Measurements from ENCODE around the gene IL21R.
"Not testable (repeated sequence)": the region's sequence is repeated elsewhere in the genome, so short reads cannot be mapped to it uniquely, and the experiment has no call there.

Gene IL21R

GRCh38 chr16:27383556-27384243 lies 18.3 kb upstream of the IL21R start:
- no peaks in the 10 kb centered on the region for H3K9me3 ChIP-seq
- H3K36me3 ChIP-seq (replicated peaks): no peaks in the 10 kb centered on the region
- no peak overlapping the region for H3K4me3 ChIP-seq
- in situ Hi-C loops (cut with MboI; ENCODE audit: low sequenced_read_pairs): no loop called here
- no peak for DNase-seq (ENCODE audit: low spot score in 2 of 2)
- no peaks in the 10 kb centered on the region for H3K4me1 ChIP-seq
- peaks cover 3% of the 10 kb centered on the region; the same call in 1 of the 2 replicates for H3K27me3 ChIP-seq (ENCODE audit: low read depth)

GRCh38 chr16:27384425-27384824 lies 17.5 kb upstream of the IL21R start:
- DNase-seq (ENCODE audit: low spot score in 2 of 2): no peak
- H3K4me3 ChIP-seq: no peak overlapping the region
- H3K4me1 ChIP-seq: no peaks in the 10 kb centered on the region
- H3K9me3 ChIP-seq: no peaks in the 10 kb centered on the region
- H3K36me3 ChIP-seq (replicated peaks): no peaks in the 10 kb centered on the region
- H3K27me3 ChIP-seq (ENCODE audit: low read depth): peaks cover 3% of the 10 kb centered on the region; the same call in 1 of the 2 replicates
- in situ Hi-C loops (cut with MboI; ENCODE audit: low sequenced_read_pairs): no loop called here

- Histone ChIP-seq H3K9me3 (no peaks in the 10 kb centered on the region), H3K4me3 (no peak overlapping the region), H3K4me1 (no peaks in the 10 kb centered on the region), H3K36me3 (replicated peaks) (no peaks in the 10 kb centered on the region), H3K27me3 (ENCODE audit: low read depth) (peaks cover 3% of the 10 kb centered on the region; the same call in 1 of the 2 replicates)
- in situ Hi-C loops (cut with MboI; ENCODE audit: low sequenced_read_pairs): no loop called here
- DNase-seq (ENCODE audit: low spot score in 2 of 2): no peak
Measured at GRCh38 chr16:27385398-27385797, 16.6 kb upstream of the IL21R start.

- Histone ChIP-seq H3K4me3 (no peak overlapping the region), H3K4me1 (no peaks in the 10 kb centered on the region), H3K27me3 (ENCODE audit: low read depth) (peaks cover 3% of the 10 kb centered on the region; the same call in 1 of the 2 replicates), H3K9me3 (no peaks in the 10 kb centered on the region), H3K36me3 (replicated peaks) (no peaks in the 10 kb centered on the region)
- in situ Hi-C loops (cut with MboI; ENCODE audit: low sequenced_read_pairs): no loop called here
- DNase-seq (ENCODE audit: low spot score in 2 of 2): no peak
Measured at GRCh38 chr16:27386674-27387073, 15.3 kb upstream of the IL21R start.

- Histone ChIP-seq H3K4me1 (no peaks in the 10 kb centered on the region), H3K9me3 (no peaks in the 10 kb centered on the region), H3K36me3 (replicated peaks) (no peaks in the 10 kb centered on the region), H3K4me3 (no peak overlapping the region), H3K27me3 (ENCODE audit: low read depth) (peaks cover 3% of the 10 kb centered on the region; the same call in 1 of the 2 replicates)
- DNase-seq (ENCODE audit: low spot score in 2 of 2): no peak
- in situ Hi-C loops (cut with MboI; ENCODE audit: low sequenced_read_pairs): no loop called here
Measured at GRCh38 chr16:27387724-27388123, 14.2 kb upstream of the IL21R start.

- DNase-seq (ENCODE audit: low spot score in 2 of 2): no peak
- H3K4me3 ChIP-seq: no peak overlapping the region
- in situ Hi-C loops (cut with MboI; ENCODE audit: low sequenced_read_pairs): no loop called here
- no peaks in the 10 kb centered on the region for H3K9me3 ChIP-seq
- no peaks in the 10 kb centered on the region for H3K4me1 ChIP-seq
- H3K36me3 ChIP-seq (replicated peaks): no peaks in the 10 kb centered on the region
- 0 out of 2 replicates have a peak, but pooled peaks cover 3% of the 10 kb centered on the region for H3K27me3 ChIP-seq (ENCODE audit: low read depth)
Measured at GRCh38 chr16:27389272-27389961, 12.6 kb upstream of the IL21R start.

- in situ Hi-C loops (cut with MboI; ENCODE audit: low sequenced_read_pairs): no loop called here
- H3K9me3 ChIP-seq: no peaks in the 10 kb centered on the region
- DNase-seq (ENCODE audit: low spot score in 2 of 2): no peak
- no peak overlapping the region for H3K4me3 ChIP-seq
- no peaks in the 10 kb centered on the region for H3K36me3 ChIP-seq (replicated peaks)
- H3K4me1 ChIP-seq: no peaks in the 10 kb centered on the region
- 0 out of 2 replicates have a peak, but pooled peaks cover 3% of the 10 kb centered on the region for H3K27me3 ChIP-seq (ENCODE audit: low read depth)
Measured at GRCh38 chr16:27390151-27390550, 11.8 kb upstream of the IL21R start.

GRCh38 chr16:27392671-27393070 lies 9.3 kb upstream of the IL21R start:
- Histone ChIP-seq H3K27me3 (ENCODE audit: low read depth) (0 out of 2 replicates have a peak, but pooled peaks cover 3% of the 10 kb centered on the region), H3K9me3 (no peaks in the 10 kb centered on the region), H3K4me1 (no peaks in the 10 kb centered on the region), H3K36me3 (replicated peaks) (no peaks in the 10 kb centered on the region), H3K4me3 (no peak overlapping the region)
- no peak for DNase-seq (ENCODE audit: low spot score in 2 of 2)
- in situ Hi-C loops (cut with MboI; ENCODE audit: low sequenced_read_pairs): no loop called here

- no peaks in the 10 kb centered on the region for H3K27me3 ChIP-seq (ENCODE audit: low read depth)
- no peak overlapping the region for H3K4me3 ChIP-seq
- no peaks in the 10 kb centered on the region for H3K4me1 ChIP-seq
- DNase-seq (ENCODE audit: low spot score in 2 of 2): no peak
- no peaks in the 10 kb centered on the region for H3K36me3 ChIP-seq (replicated peaks)
- in situ Hi-C loops (cut with MboI; ENCODE audit: low sequenced_read_pairs): no loop called here
- H3K9me3 ChIP-seq: no peaks in the 10 kb centered on the region
Measured at GRCh38 chr16:27394516-27394915, 7.5 kb upstream of the IL21R start.

GRCh38 chr16:27398341-27398893 lies 3.6 kb upstream of the IL21R start:
- in situ Hi-C loops (cut with MboI; ENCODE audit: low sequenced_read_pairs); H3K36me3 ChIP-seq (replicated peaks); H3K4me3 ChIP-seq; DNase-seq (ENCODE audit: low spot score in 2 of 2); H3K9me3 ChIP-seq; H3K4me1 ChIP-seq: not testable (repeated sequence)
- H3K27me3 ChIP-seq (ENCODE audit: low read depth): peaks cover 10% of the 10 kb centered on the region; the same call in 1 of the 2 replicates

GRCh38 chr16:27398894-27399853 lies 2.8 kb upstream of the IL21R start:
- Histone ChIP-seq H3K36me3 (replicated peaks) (no peaks in the 10 kb centered on the region), H3K27me3 (ENCODE audit: low read depth) (peaks cover 10% of the 10 kb centered on the region; the same call in 1 of the 2 replicates), H3K9me3 (no peaks in the 10 kb centered on the region), H3K4me1 (no peaks in the 10 kb centered on the region), H3K4me3 (no peak overlapping the region)
- in situ Hi-C loops (cut with MboI; ENCODE audit: low sequenced_read_pairs): no loop called here
- no peak for DNase-seq (ENCODE audit: low spot score in 2 of 2)

GRCh38 chr16:27399969-27400368 lies 2.0 kb upstream of the IL21R start:
- Histone ChIP-seq H3K4me1 (no peaks in the 10 kb centered on the region), H3K4me3 (no peak overlapping the region), H3K9me3 (no peaks in the 10 kb centered on the region), H3K36me3 (replicated peaks) (no peaks in the 10 kb centered on the region), H3K27me3 (ENCODE audit: low read depth) (peaks cover 10% of the 10 kb centered on the region; the same call in 1 of the 2 replicates)
- no peak for DNase-seq (ENCODE audit: low spot score in 2 of 2)
- in situ Hi-C loops (cut with MboI; ENCODE audit: low sequenced_read_pairs): no loop called here

Measured in HAP-1 (cell line).